G401.6 (cell line): ENCODE data around the gene PHB1.
"Not testable (repeated sequence)": the region's sequence is repeated elsewhere in the genome, so short reads cannot be mapped to it uniquely, and the experiment has no call there.

Experiments
- FAIRE-seq: peaks from 2 replicates; lab custom pipeline; 2012; peaks lifted over from hg19 to GRCh38; lab: Jason Lieb, UNC

Gene PHB1

DNA sequence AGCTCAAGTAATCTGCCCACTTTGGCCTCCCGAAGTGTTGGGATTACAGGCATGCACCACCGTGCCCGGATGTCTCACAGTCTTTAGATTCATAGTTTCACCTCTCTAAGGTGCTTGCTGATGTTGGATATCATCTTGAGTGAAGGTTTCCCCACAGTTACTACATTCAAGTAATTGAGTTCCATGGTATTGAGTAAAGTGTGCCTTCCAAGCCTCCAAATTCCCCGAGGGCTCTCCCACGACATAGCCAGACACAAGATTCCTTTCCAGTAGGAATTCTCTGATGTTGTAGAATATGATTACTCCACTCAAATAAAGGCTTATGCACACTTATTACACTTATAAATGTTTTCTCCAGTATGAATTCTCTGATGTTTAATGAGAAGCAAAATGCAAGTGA lies 36.4 kb downstream of the PHB1 start:
- no peak for FAIRE-seq

DNA sequence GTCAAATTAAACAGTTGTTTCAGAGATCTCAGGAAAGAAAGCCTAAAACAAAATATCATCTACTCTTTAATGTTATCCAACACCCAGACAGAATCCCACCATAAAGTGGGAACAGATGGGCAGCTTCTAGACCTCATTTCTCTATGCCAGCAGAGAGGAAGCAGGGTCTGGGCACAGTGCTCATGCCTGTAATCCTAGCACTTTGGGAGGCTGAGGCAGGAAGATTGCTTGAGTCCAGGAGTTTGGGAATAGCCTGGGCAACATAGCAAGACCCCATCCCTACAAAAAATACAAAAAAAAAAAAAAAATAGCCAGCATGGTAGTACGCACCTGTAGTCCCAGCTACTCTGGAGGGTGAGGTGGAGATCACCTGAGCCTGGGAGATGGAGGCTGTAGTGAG lies 39.1 kb downstream of the PHB1 start:
- no peak for FAIRE-seq

DNA sequence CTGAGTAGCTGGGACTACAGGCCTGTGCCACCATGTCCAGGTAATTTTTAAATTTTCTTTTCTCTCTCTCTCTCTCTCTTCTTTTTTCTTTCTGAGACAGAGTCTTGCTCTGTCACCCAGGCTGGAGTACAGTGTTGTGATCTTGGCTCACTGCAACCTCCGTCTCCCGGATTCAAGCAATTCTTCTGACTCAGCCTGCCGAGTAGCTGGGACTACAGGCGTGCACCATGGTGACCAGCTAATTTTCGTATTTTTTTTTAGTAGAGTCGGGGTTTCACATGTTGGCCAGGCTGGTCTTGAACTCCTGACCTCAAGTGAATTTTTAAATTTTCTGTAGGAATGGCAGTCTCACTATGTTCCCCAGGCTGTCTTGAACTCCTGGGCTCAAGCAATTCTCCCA lies 41.6 kb downstream of the PHB1 start:
- FAIRE-seq = no peak

DNA sequence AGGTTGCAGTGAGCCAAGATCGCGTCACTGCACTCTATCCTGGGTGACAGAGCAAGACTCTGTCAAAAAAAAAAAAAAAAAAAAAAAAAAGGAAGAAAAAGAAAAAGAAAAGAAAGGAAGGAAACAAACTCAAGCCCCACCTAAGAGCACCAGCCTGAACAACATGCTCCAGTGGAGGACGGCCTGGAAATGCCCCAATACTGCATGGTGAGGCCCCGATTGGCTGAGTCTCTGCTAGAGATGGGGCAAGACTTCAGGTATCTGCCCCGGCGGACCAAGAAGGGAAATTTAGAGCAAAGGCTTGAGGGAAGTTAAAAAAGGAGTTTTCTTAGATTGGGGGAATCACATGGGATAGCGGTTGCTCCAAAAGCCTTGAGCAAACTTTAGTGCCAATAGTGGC lies 42.3 kb downstream of the PHB1 start:
- no peak for FAIRE-seq

DNA sequence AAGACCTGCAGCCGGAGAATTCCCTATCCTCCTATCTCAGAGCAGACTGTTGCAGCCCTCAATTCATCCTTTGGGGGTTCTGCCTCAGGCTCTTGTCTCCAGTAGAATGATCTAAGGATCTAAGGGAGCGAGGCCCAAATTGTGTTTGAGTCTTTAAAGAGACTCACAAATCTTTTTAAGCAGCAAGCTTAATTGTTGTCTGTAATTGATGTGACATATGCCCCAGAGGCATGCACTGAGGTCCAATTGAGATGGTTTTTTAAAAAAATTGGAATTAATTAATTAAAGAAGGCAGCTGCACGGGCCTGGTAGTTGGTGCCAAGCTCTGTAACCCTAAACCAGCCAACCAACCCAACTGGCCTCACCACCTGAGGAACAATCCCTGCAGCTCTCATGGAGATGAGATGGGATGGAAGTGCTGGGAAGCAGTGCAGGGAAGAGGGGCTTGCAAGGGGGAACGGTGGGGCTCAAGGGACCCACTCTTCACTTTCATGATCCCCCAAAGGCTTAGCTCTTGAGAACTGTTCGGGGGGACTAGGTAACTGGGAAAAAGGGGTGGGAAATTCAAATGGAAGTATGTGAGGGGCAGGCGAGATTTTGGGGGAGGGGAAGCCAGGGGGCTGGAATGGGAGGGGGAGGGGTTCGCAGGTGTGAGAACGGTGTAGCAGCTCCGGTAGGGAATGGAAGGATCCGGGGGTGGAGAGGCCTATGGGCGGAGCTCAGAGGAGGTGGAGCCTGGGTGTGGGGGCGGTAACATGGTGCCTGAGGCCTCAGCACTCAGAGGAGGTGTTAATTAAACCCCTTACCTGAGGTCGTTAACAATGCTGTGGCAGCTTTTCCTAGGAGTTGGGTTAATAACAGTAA lies 43.5 kb downstream of the PHB1 start:
- no peak for FAIRE-seq

DNA sequence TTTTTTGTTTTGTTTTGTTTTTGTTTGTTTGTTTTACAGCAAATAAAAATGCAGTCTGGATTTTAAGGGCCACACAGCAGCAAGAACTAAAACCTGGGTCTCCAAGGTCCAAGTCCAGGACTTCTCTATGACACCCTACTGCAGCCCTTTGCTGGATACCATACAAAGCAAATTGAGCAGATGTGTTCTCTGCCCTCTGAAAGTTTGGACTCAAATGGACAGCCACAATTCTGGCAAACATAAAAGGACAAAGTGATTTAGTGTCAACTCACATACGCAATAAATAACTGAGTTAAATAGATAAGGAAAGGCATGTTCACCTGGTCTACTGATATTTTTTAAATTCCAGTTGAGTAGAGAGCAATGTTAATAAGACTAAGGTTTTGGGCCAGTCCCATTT lies 44.9 kb downstream of the PHB1 start:
- no peak for FAIRE-seq

DNA sequence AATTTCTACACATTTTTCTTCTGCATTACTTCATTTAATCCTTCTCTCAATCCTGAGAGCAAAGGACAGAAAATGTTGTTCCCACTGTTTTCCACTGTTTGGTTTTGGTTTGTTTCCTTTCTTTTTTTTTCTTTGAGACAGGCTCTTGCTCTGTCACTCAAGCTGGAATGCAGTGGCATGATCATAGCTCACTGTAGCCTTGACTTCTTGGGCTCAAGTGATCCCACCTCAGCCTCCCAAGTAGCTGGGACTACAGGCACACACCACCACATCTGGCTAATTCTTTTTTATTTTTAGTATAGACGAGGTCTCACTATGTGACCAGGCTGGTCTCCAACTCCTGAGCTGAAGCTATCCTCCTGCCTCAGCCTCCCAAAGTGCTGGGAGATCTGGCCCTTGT lies 45.6 kb downstream of the PHB1 start:
- FAIRE-seq = no peak

DNA sequence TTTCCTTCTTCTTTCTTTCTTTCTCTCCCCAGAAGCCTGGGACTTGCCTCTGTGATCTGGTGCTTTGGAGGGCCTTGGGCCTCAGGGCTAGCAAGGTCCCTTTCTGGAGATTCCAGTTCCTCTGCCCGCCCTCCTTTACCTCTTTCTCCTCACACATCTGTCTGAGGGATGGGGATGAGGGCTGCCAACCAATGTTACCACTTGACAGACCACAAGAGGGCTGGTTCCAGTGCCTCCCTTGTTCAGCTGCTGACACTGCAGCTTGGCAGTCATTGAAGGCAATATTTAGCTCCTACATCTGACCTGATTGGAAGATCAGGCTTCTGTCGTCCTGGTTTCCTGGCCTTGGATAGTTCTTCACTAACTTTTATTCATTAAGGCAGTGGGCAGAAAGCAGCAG lies 49.0 kb downstream of the PHB1 start:
- no peak for FAIRE-seq

DNA sequence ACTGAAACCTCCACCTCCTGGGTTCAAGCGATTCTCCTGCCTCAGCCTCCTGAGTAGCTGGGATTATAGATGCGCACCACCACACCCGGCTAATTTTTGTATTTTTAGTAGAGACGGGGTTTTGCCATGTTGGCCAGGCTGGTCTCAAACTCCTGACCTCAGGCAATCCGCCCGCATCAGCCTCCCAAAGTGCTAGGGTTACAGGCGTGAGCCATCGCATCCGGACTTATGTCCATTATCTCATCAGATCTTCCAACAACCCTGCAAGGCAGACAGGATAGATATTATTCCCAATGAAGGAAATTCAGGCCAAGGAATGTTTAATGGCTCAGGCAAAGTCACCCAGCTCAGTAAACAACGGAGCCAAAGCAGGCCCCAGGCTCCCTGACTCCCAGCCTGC lies 49.6 kb downstream of the PHB1 start:
- not testable (repeated sequence) for FAIRE-seq

DNA sequence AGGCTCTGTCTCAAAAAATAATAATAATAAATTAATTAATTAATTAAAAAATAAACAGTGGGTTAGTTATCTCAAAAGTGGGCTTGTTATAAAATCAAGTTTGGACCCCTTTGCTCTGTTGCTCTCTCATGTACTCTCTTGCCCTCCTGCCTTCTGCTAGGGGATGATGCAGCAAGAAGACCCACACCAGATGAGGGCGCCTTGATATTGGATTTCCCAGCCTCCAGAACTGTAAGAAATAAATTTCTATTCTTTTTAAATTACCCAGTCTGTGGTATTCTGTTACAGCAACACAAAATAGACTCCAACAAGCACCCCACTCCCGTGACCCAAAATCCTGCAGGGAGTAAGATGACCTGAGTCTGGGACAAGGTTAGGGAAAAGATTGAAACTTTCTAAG lies 50.6 kb downstream of the PHB1 start:
- no peak for FAIRE-seq

DNA sequence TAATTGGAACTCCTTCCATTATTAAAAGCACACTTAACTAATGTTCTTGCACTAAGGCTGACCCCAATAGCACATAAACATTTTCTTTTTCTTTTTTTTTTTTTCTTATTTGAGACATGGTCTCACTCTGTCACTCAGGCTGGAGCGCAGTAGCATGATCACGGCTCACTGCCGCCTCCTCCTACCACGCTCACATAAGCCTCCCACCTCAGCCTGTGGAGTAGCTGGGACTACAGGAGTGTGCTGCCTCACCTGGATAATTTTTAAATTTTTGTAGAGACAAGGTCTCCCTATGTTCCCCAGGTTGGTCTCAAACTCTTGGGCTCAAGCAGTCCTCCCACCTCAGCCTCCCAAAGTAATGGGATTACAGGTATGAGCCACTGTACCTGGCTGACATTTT lies 51.4 kb downstream of the PHB1 start:
- FAIRE-seq = no peak

DNA sequence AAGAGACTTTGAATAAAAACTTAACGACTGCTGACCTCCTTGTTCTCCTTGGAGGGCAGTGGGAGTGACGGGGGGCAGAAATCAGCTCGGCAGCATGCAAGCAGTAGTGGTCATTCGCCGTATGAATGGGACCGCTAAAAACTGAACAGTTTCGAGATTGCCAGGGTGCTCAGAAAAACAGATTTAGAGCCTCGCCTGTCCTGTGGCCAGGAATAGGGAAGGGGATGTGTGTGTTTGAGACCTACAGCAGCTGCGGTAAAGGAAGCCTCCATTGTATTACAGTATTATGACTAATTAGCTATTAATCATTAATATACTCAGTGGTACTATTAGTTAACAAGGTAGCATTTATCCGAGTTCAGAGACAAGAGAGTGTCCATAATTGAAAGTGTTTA lies 52.0 kb downstream of the PHB1 start:
- FAIRE-seq = no peak

DNA sequence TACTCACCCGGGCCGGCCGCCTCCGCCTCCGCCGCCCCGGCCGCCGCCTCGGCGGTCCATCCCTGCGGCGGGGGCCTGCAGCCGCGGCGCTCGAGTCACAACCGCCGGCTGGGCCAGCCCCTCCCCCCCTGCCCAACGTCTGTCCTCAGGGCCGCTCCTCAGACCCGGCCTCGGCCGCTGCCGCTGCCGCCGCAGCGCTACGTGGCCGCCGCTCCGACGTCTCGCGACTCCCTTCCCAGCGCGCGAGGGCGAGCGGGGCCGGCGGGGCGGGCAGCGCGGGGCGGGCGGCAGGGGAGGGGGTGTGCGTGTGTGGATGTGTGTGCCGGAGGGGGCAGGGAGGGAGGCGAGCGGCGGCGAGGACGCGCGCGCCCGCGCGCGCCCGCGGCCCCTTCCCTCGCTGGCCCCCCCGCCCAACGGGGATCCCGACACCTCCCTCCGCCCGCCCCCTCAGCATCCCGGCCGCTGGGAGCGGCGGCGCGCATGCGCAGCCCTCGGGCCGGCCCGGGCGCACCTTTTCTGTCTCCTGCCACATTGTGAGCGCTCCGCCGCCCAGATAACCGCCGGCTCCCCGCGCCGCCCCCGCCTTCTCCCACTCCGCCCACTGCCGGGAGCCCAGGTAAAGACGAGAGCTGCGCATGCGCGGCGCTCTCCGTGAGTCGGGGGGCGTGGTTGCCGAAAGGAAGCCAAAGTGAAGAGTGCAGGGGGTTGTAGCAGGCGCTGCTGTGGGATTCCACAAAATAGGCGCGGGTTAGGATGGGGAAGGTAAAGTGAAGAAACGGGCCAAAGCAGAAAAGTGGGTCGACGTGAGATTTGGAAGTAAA lies 52.6 kb downstream of the PHB1 start, which contains the start of gene ZNF652:
ZNF652 (minus strand) TSS at position 349 of the 821 bp plus-strand sequence. CDS start 44,525 bp downstream, outside the sequence.
- FAIRE-seq = no peak

DNA sequence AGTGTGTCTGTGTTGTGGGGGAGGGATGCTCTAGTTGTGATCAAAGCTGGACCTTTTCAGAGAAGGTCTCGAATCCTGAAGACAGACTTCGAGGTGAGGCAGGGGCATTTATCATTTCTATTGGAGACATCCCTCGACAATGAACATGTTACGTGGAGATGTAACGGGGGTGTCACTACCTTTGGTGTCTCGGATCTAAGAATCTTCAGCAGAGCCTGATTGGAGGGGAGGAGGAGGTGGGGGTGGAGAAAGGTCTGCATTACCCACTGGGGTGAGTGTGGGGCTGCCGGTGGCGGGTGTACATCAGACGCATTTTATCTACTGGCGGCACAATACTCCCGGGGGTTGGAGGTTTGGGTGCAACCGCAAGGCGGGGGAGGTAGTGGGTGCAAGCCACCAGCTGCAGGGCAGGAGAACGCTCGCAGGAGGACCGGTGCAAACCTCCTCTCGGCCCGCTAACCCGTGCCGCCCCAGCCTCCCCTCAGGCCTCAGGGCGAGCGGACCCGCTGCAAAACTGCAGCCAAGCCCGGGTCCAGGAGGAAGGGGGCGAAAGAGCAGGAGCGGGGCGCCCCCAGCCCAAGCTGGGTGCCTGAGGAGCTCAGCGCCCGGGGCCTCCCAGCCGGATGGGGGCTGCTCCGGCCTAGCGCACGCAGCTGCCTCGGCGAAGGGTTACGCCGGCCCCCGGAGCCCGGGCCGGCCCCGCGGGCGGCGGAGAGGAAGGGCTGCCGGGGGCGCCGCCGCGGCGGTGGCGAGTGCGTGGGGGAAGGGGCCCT lies 53.4 kb downstream of the PHB1 start:
- no peak for FAIRE-seq

DNA sequence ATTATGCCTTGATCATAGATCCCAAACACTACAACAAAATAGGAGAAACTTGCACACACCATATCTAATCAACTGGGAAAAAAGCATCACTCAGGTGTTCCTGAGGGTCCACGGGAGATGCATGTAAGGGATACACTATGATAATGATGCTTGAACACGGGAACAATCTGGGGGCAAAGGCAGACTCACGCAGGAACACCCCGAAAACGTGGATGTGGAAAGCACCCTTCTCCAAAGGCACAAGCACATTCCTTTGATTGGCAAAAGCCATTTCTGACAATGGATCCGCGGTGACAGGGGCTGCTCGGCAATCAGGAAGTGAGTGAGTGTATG lies 53.9 kb downstream of the PHB1 start:
- no peak for FAIRE-seq

DNA sequence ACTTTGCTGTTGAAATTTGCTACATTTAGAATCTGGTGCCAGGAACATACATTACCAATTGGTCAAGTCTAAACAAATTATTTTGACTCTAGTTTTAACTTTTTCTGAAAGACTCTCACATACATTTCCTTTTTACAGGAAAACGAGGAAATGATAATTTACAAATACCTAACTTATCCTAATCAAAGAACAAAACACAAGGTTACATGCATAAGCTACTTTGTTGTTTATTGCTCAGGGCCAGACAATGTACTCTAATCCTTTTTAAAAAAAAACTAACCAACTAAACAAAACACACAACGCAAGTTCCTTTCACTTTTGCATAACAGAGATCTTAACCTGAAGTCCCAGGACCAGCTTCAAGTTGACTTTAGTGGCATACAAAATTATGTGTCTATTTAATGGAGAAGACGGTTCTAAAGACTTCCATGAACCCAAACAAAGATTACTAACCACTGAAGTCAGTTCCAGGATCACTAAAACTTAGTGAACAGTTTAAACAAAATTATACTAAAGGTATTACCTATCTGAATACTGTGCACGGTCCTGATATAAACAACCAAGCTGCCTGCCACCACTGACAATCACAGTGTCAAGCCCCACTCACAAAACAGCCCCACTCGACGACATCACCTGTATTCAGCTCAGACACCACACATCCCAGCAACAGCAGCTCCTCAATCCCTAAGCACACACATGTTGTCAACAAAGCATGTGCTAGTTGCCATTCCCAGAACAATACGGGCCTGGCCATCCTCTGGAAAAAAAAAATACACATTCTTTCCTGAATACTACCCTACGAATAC lies 54.5 kb downstream of the PHB1 start:
- FAIRE-seq = no peak

DNA sequence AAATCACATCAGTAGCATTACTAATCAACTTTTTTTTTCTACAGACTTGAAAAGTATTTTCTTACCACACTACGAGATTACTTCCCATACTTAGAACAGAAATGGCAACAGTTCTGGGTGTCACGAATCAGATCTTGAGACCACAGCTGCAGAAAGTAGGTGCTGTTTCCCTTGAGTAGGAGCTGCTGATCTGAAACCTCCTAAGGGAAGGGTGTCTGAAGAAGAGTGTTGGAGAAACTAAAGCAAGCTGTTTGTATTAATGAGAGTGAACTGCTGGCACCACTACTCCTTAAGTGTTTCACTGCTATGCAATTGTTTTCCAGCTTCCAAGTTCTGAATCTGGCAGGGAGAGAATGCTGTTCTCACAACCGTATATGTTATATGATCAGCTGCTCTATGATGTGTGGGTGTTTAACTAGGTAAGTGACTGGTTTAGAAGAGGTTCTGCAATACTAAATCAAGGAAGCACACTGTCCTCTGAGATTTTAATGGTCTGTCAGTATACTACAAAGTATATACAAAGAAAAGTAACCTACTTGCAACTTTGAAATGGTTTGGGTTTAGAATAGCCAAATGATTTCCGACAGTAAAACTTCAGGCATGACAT lies 55.9 kb downstream of the PHB1 start:
- no peak for FAIRE-seq

DNA sequence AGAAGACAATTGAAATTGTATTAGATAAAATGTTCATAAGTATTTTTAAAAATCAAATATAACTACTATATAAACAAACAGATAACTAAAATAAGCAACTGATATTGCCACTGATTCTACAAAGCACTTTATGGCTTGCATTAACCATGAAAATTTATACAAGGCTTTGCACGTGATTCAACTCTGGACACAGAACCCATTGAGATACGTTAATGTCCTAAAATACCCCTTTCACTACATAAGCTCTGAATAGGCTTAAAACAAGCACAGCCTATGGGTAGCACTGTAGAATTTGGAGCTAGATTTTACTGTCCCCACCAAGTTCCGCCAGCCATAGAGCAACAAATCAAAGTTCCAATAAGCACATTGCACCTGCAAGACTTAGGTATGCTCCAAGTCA lies 57.2 kb downstream of the PHB1 start:
- FAIRE-seq = no peak

DNA sequence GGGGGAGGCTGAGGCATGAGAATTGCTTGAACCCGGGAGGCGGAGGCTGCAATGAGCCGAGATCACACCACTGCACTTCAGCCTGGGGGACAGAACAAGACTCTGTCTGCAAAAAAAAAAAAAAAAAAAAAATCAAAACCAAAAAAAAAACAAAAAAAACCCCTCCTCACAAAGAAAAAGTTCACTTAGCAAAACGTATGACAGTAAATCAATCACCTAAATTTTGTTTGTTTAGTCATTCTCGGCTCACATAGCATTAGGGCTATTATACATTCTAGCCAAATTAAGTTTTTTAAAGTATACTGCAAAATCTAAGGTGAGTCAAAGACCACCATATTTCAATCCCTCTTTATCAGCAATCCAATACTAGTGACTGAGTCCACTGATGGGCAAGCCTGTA lies 58.4 kb downstream of the PHB1 start:
- no peak for FAIRE-seq
